Measurements from ENCODE around the gene VPS52. TPM values are rescaled to one million over a fixed set of nuclear protein-coding genes. Genes with fewer than 3 reads are reported as not detected.

VPS52 gene
- total RNA-seq, 1 donor from 2014 or later, result 30.6 TPM

- no peaks in the 10 kb centered on the region for H4K20me1 ChIP-seq (ENCODE audit: insufficient read depth, low read length)
- H3K27me3 ChIP-seq (ENCODE audit: insufficient read depth, low read length), result peaks cover 3% of the 10 kb centered on the region
- no peaks in the 10 kb centered on the region for H3K79me2 ChIP-seq (ENCODE audit: insufficient read depth, low read length)
- Mint-ChIP-seq H3K4me3 (ENCODE audit: unreplicated experiment) (no peak overlapping the region), H3K27me3 (ENCODE audit: low read depth, unreplicated experiment) (peaks cover 49% of the 10 kb centered on the region), H3K36me3 (ENCODE audit: low read depth, unreplicated experiment) (peaks cover 2% of the 10 kb centered on the region), H3K9me3 (ENCODE audit: unreplicated experiment) (peaks cover 4% of the 10 kb centered on the region), H3K27ac (ENCODE audit: unreplicated experiment) (no peak overlapping the region), H3K4me1 (ENCODE audit: low read depth, unreplicated experiment) (peaks cover 6% of the 10 kb centered on the region)
- no peak overlapping the region for H3K9ac ChIP-seq (ENCODE audit: low read length)
- H3K4me2 ChIP-seq (ENCODE audit: low read length), result no peak overlapping the region
- no peak overlapping the region for H3K4me3 ChIP-seq (ENCODE audit: insufficient read depth, low read depth, low read length)
- TF ChIP-seq, protein P1, sequence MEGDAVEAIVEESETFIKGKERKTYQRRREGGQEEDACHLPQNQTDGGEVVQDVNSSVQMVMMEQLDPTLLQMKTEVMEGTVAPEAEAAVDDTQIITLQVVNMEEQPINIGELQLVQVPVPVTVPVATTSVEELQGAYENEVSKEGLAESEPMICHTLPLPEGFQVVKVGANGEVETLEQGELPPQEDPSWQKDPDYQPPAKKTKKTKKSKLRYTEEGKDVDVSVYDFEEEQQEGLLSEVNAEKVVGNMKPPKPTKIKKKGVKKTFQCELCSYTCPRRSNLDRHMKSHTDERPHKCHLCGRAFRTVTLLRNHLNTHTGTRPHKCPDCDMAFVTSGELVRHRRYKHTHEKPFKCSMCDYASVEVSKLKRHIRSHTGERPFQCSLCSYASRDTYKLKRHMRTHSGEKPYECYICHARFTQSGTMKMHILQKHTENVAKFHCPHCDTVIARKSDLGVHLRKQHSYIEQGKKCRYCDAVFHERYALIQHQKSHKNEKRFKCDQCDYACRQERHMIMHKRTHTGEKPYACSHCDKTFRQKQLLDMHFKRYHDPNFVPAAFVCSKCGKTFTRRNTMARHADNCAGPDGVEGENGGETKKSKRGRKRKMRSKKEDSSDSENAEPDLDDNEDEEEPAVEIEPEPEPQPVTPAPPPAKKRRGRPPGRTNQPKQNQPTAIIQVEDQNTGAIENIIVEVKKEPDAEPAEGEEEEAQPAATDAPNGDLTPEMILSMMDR (IDR thresholded peaks at IDR 0.05; ENCODE audit: insufficient read depth, low read depth, low read length), result no peak
- TF ChIP-seq EZH2 (IDR thresholded peaks at IDR 0.05; ENCODE audit: insufficient read depth, low read length), result no peak
- no peak overlapping the region for H2AFZ ChIP-seq (ENCODE audit: low read depth, low read length)
- no peak overlapping the region for H3K27ac ChIP-seq (ENCODE audit: low read depth, low read length)
- peaks cover 4% of the 10 kb centered on the region for H3K4me1 ChIP-seq (ENCODE audit: insufficient read depth, low read length)
- DNase-seq (ENCODE audit: low read depth) (no peak), FAIRE-seq (no peak)
- H3K36me3 ChIP-seq (ENCODE audit: insufficient read depth, low read length), result no peaks in the 10 kb centered on the region
- no peaks in the 10 kb centered on the region for H3K9me3 ChIP-seq (ENCODE audit: insufficient read depth, low read depth, low read length)
Observed at GRCh38 chr6:33217246-33217645, 54.4 kb downstream of the VPS52 start.

- no peak overlapping the region for H3K4me2 ChIP-seq (ENCODE audit: low read length)
- H3K36me3 Mint-ChIP-seq (ENCODE audit: low read depth, unreplicated experiment), result peaks cover 2% of the 10 kb centered on the region
- H3K27ac Mint-ChIP-seq (ENCODE audit: unreplicated experiment), result no peak overlapping the region
- peaks cover 41% of the 10 kb centered on the region for H3K27me3 Mint-ChIP-seq (ENCODE audit: low read depth, unreplicated experiment)
- peaks cover 2% of the 10 kb centered on the region for H3K9me3 Mint-ChIP-seq (ENCODE audit: unreplicated experiment)
- DNase-seq (ENCODE audit: low read depth), result no peak
- H3K27ac ChIP-seq (ENCODE audit: low read depth, low read length), result no peak overlapping the region
- H3K4me1 Mint-ChIP-seq (ENCODE audit: low read depth, unreplicated experiment), result peaks cover 6% of the 10 kb centered on the region
- H3K79me2 ChIP-seq (ENCODE audit: insufficient read depth, low read length), result no peaks in the 10 kb centered on the region
- H2AFZ ChIP-seq (ENCODE audit: low read depth, low read length), result no peak overlapping the region
- H3K4me1 ChIP-seq (ENCODE audit: insufficient read depth, low read length), result peaks cover 4% of the 10 kb centered on the region
- H3K9ac ChIP-seq (ENCODE audit: low read length), result no peak overlapping the region
- no peak overlapping the region for H3K4me3 ChIP-seq (ENCODE audit: insufficient read depth, low read depth, low read length)
- FAIRE-seq, result no peak
- no peak overlapping the region for H3K4me3 Mint-ChIP-seq (ENCODE audit: unreplicated experiment)
- no peaks in the 10 kb centered on the region for H3K36me3 ChIP-seq (ENCODE audit: insufficient read depth, low read length)
- H3K9me3 ChIP-seq (ENCODE audit: insufficient read depth, low read depth, low read length), result no peaks in the 10 kb centered on the region
- no peaks in the 10 kb centered on the region for H3K27me3 ChIP-seq (ENCODE audit: insufficient read depth, low read length)
- H4K20me1 ChIP-seq (ENCODE audit: insufficient read depth, low read length), result no peaks in the 10 kb centered on the region
- no peak for TF ChIP-seq EZH2 (IDR thresholded peaks at IDR 0.05; ENCODE audit: insufficient read depth, low read length)
- TF ChIP-seq, protein P1 (IDR thresholded peaks at IDR 0.05; ENCODE audit: insufficient read depth, low read depth, low read length), result no peak
Observed at GRCh38 chr6:33216117-33216649, 55.5 kb downstream of the VPS52 start.

GRCh38 chr6:33215271-33216116 is 56.2 kb downstream of the VPS52 start:
- Histone ChIP-seq H4K20me1 (ENCODE audit: insufficient read depth, low read length) (no peaks in the 10 kb centered on the region), H3K36me3 (ENCODE audit: insufficient read depth, low read length) (peaks cover 5% of the 10 kb centered on the region), H3K4me3 (ENCODE audit: insufficient read depth, low read depth, low read length) (no peak overlapping the region), H3K79me2 (ENCODE audit: insufficient read depth, low read length) (no peaks in the 10 kb centered on the region), H2AFZ (ENCODE audit: low read depth, low read length) (no peak overlapping the region), H3K27ac (ENCODE audit: low read depth, low read length) (no peak overlapping the region), H3K9me3 (ENCODE audit: insufficient read depth, low read depth, low read length) (no peaks in the 10 kb centered on the region), H3K27me3 (ENCODE audit: insufficient read depth, low read length) (no peaks in the 10 kb centered on the region), H3K4me1 (ENCODE audit: insufficient read depth, low read length) (peaks cover 4% of the 10 kb centered on the region), H3K9ac (ENCODE audit: low read length) (no peak overlapping the region), H3K4me2 (ENCODE audit: low read length) (no peak overlapping the region)
- DNase-seq (ENCODE audit: low read depth), result no peak
- Mint-ChIP-seq H3K4me3 (ENCODE audit: unreplicated experiment) (no peak overlapping the region), H3K9me3 (ENCODE audit: unreplicated experiment) (peaks cover 2% of the 10 kb centered on the region), H3K27ac (ENCODE audit: unreplicated experiment) (no peak overlapping the region), H3K36me3 (ENCODE audit: low read depth, unreplicated experiment) (peaks cover 4% of the 10 kb centered on the region), H3K4me1 (ENCODE audit: low read depth, unreplicated experiment) (peaks cover 6% of the 10 kb centered on the region), H3K27me3 (ENCODE audit: low read depth, unreplicated experiment) (peaks cover 41% of the 10 kb centered on the region)
- no peak for FAIRE-seq
- no peak for TF ChIP-seq EZH2 (IDR thresholded peaks at IDR 0.05; ENCODE audit: insufficient read depth, low read length)
- TF ChIP-seq, protein P1 (IDR thresholded peaks at IDR 0.05; ENCODE audit: insufficient read depth, low read depth, low read length), result no peak

Measured in astrocyte (in vitro differentiated cells and primary cell).